Calu3 (cell line): Measurements from ENCODE around the gene SYCP2L. TPM values are rescaled to one million over a fixed set of nuclear protein-coding genes. Genes with fewer than 3 reads are reported as not detected.

ENCODE experiments used
- BruUV-seq: library from RNA; stranded (reverse); fragments of 400-500 nt; replicated peaks from 2 replicates; lab custom pipeline; 2021; lab: Mats Ljungman, UMichigan
- CTCF ChIA-PET: fragments of 300-600 bp; sonication (Branson Sonifier 250); formaldehyde crosslinking; loops from one replicate; lab custom pipeline; 2022; ENCODE audit warnings: antibody characterized with exemption; lab: Charles Lee
- DNase-seq: peaks from one replicate; pipeline ENCODE4 v3.0.0; 2022
- H3K27ac Mint-ChIP-seq: one replicate; pipeline ENCODE4 v1.8.0; 2022; ENCODE audit warnings: mixed read lengths; ENCODE audit not compliant: unreplicated experiment
- H3K27me3 Mint-ChIP-seq: one replicate; pipeline ENCODE4 v1.8.0; 2022; ENCODE audit warnings: mixed read lengths; ENCODE audit not compliant: unreplicated experiment
- H3K36me3 Mint-ChIP-seq: one replicate; pipeline ENCODE4 v1.8.0; 2022; ENCODE audit warnings: mild to moderate bottlenecking, moderate library complexity, mixed read lengths; ENCODE audit not compliant: insufficient read depth, unreplicated experiment
- H3K4me1 Mint-ChIP-seq: one replicate; pipeline ENCODE4 v1.8.0; 2022; ENCODE audit warnings: mild to moderate bottlenecking, low read depth, mixed read lengths; ENCODE audit not compliant: unreplicated experiment
- H3K4me3 Mint-ChIP-seq: one replicate; pipeline ENCODE4 v1.8.0; 2022; ENCODE audit warnings: mild to moderate bottlenecking, low read depth, moderate library complexity, mixed read lengths; ENCODE audit not compliant: unreplicated experiment
- H3K9me3 Mint-ChIP-seq: one replicate; pipeline ENCODE4 v1.8.0; 2022; ENCODE audit warnings: low read depth, mixed read lengths; ENCODE audit not compliant: unreplicated experiment
- CTCF ChIP-seq: fragments of 200-600 bp; IDR thresholded peaks from one replicate; pipeline ENCODE4 v1.8.0; 2022; ENCODE audit warnings: antibody characterized with exemption; ENCODE audit not compliant: unreplicated experiment
- intact Hi-C: fragments of 100-400 bp; cut with micrococcal nuclease; formaldehyde crosslinking; loops from one replicate; pipeline ENCODE4 v1.10.0; 2022; ENCODE audit not compliant: unreplicated experiment
- total RNA-seq: library from RNA; stranded (reverse); gene quantifications from 2 replicates; pipeline ENCODE4 v1.2.3, GENCODE V29; 2022

SYCP2L gene
- total RNA-seq, 1 experiment from 2014 or later: not detected

DNA sequence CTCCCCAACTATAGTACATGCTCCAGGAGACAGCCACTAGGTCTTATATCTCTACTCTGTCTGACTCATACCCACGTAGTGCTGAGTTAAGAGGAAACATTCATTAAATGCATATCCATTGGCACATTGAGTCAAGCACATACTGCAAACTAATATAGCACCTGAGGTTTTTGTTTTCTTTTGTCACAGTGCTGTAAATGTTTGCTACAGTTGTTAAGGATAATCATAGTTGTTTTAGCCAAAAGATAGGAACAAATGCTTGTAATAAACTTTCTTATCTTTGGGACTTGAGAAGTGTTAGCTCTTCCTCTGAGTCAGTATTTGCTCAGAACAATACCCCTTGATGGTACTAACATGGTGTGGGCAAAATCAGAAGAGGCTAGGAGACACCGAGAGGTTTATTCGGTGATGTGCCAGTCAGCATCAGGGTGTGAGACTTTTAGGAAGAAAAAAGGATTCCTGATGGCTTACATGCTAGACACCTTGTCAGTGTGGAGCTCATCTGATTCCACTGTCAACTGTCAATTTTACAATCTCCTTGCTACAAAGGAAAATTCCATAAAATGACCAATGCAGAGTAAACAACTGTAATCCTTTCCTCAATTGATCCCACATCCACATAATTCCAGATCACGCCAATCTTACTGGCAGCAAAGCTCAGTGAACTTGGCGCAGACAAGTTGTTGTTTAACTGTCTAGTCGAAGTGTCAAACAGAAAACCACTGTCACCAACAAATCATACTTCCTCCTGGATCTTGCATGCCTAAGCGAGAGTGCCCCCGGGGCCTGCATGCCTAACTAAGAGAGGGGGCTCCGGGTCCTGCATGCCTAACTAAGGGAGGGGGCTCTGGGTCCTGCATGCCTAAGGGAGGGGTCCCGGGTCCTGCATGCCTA lies 121.1 kb downstream of the SYCP2L start:
- H3K36me3 Mint-ChIP-seq: no peaks in the 10 kb centered on the region
- BruUV-seq: no TSS peak
- peak overlapping the region; percentile 12 for H3K27ac Mint-ChIP-seq
- no peaks in the 10 kb centered on the region for H3K27me3 Mint-ChIP-seq
- H3K9me3 Mint-ChIP-seq: no peaks in the 10 kb centered on the region
- H3K4me1 Mint-ChIP-seq: peaks cover 21% of the 10 kb centered on the region
- H3K4me3 Mint-ChIP-seq: no peak overlapping the region
- CTCF ChIA-PET: interaction anchor here (0.5 to 1.1 kb wide), 2 partner anchors 53 to 194 kb away, joined by 3 to 9 read pairs; no protein-coding TSS in a partner anchor
- intact Hi-C loops: no loop called here
- DNase-seq: peak; percentile 3
- no peak for TF ChIP-seq CTCF

GRCh38 chr6:11008821-11009220 lies 122.0 kb downstream of the SYCP2L start:
- Mint-ChIP-seq H3K27ac (no peak overlapping the region), H3K27me3 (no peaks in the 10 kb centered on the region), H3K4me3 (no peak overlapping the region), H3K36me3 (no peaks in the 10 kb centered on the region), H3K4me1 (peaks cover 21% of the 10 kb centered on the region), H3K9me3 (no peaks in the 10 kb centered on the region)
- DNase-seq: no peak
- no TSS peak for BruUV-seq
- CTCF ChIA-PET: no interaction called here
- no peak for TF ChIP-seq CTCF
- intact Hi-C loops: no loop called here

DNA sequence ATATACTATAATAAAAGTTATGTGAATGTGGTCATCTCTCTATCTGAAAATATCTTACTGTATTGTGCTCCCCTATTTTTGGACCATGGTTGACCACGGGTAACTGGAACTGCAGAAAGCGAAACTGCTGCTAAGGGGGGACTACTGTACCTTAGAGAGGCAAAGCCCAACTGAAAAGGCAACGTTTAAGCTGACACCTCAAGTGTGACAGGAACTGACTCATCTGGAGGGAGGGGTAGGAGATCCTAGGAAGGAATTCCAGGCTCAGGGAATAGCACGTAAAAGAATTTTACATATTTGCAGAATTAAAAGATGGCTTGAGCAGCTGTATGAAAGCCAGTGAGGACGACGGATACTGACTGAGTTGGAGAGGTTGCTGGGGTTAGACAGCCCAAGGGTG lies 122.5 kb downstream of the SYCP2L start:
- Mint-ChIP-seq H3K27ac (no peak overlapping the region), H3K9me3 (no peaks in the 10 kb centered on the region), H3K4me3 (no peak overlapping the region), H3K36me3 (no peaks in the 10 kb centered on the region), H3K4me1 (peaks cover 21% of the 10 kb centered on the region), H3K27me3 (no peaks in the 10 kb centered on the region)
- intact Hi-C loops: no loop called here
- CTCF ChIA-PET: interaction anchor here (0.6 kb wide), 1 partner anchor 55 kb away, joined by 3 read pairs; no protein-coding TSS in a partner anchor
- BruUV-seq: no TSS peak
- TF ChIP-seq CTCF: no peak
- no peak for DNase-seq

DNA sequence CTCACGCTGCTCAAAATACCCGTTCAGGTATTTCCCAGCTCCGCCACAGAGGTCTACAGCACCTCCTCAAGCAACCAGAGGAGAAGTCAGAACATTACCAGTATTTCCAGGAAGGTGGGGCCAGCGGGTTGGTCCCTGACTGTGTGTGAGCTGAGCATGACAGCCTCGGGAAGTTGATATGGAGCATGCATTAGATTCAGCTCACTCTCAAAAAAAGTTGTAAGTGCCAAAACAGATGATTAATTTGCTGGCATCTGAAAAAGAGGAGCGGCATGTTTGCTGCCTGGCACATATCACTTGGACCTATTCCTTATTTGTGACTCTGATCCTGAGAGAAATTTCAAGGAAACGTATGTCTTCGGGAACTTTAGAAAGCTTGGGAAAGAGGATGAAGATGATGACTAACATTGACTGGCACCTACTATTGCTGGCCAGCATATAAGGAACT lies 125.0 kb downstream of the SYCP2L start:
- H3K9me3 Mint-ChIP-seq: no peaks in the 10 kb centered on the region
- peaks cover 20% of the 10 kb centered on the region for H3K4me1 Mint-ChIP-seq
- peak; percentile 53 for DNase-seq
- no peak overlapping the region for H3K4me3 Mint-ChIP-seq
- CTCF ChIA-PET: interaction anchor here (0.7 to 1.7 kb wide), 3 partner anchors 57 to 1052 kb away, joined by 3 to 8 read pairs (median 5); no protein-coding TSS in a partner anchor
- intact Hi-C loops: loop anchor here (1.0 kb wide), 1 partner anchor 56 kb away; no protein-coding TSS in a partner anchor
- BruUV-seq: no TSS peak
- no peak for TF ChIP-seq CTCF
- no peaks in the 10 kb centered on the region for H3K27me3 Mint-ChIP-seq
- no peaks in the 10 kb centered on the region for H3K36me3 Mint-ChIP-seq
- H3K27ac Mint-ChIP-seq: no peak overlapping the region
